Breast epithelium (tissue), 4 donors: ENCODE data around the gene RASGEF1B. TPM values are rescaled to one million over a fixed set of nuclear protein-coding genes. Genes with fewer than 3 reads are reported as not detected.

Source experiments
- DNase-seq, 2 donors: peaks; one replicate each; pipeline ENCODE4 v3.0.0-alpha.2; 2019; ENCODE audit warnings: low spot score in 2 of 2
- H3K27ac ChIP-seq, 2 donors: fragments of 200-600 bp; sonication (generic) in 1 of 2; one replicate each; pipeline ENCODE4 v1.5.1; 2016 to 2019; ENCODE audit warnings: mild to moderate bottlenecking in 1 of 2
- H3K27me3 ChIP-seq, 2 donors: fragments of 200-600 bp; sonication (generic) in 1 of 2; one replicate each; pipeline versions ENCODE4 v1.5.1 to v1.6.0; 2017 to 2019; ENCODE audit warnings: control low read depth in 1 of 2, mild to moderate bottlenecking in 1 of 2
- H3K36me3 ChIP-seq: fragments of 200-600 bp; one replicate; pipeline ENCODE4 v1.5.1; 2019
- H3K4me1 ChIP-seq, 2 donors: fragments of 200-600 bp; sonication (generic); one replicate each; pipeline ENCODE4 v1.5.1; 2016 to 2019; ENCODE audit warnings: control low read depth in 1 of 2
- H3K4me3 ChIP-seq, 3 donors: fragments of 200-600 bp; sonication (generic); 1 replicate in 2 of 3; 2 replicates in 1 of 3; pipeline ENCODE4 v1.5.1; 2016 to 2019; ENCODE audit warnings: mild to moderate bottlenecking in 3 of 3, moderate library complexity in 2 of 3
- H3K9me3 ChIP-seq, 2 donors: fragments of 200-600 bp; sonication (generic) in 1 of 2; one replicate each; pipeline ENCODE4 v1.5.1; 2016 to 2019; ENCODE audit warnings: control low read depth in 1 of 2
- POLR2A ChIP-seq: fragments of 450-650 bp; IDR thresholded peaks from one replicate; pipeline ENCODE4 v1.6.1; 2016; ENCODE audit warnings: antibody characterized with exemption, mild to moderate bottlenecking, moderate library complexity
- POLR2AphosphoS5 ChIP-seq, 3 donors: sonication (generic); formaldehyde crosslinking; IDR thresholded peaks; one replicate each; pipeline ENCODE4 v1.6.1; 2017; ENCODE audit warnings: antibody characterized with exemption in 3 of 3
- intact Hi-C: fragments of 100-400 bp; cut with DNase I; formaldehyde crosslinking; loops from one replicate; pipeline ENCODE4 v1.15.1; 2023; ENCODE audit warnings: low total_unique reads
- total RNA-seq, 3 donors: library from RNA; depleted of rRNA; stranded (reverse); fragments of >200 nt; gene quantifications; one replicate each; pipeline ENCODE4 v1.1.0, GENCODE V29; 2016
- TF ChIP-seq, protein P1 (sequence below), 3 donors: fragments of 450-650 bp; IDR thresholded peaks; one replicate each; pipeline ENCODE4 v1.5.1; 2016 to 2017; ENCODE audit warnings: antibody characterized with exemption in 3 of 3, mild to moderate bottlenecking in 3 of 3, moderate library complexity in 3 of 3

The RASGEF1B gene
- total RNA-seq, 3 donors from 2014 or later: 16.4 to 45.8 (median 25.0) TPM

GRCh38 chr4:81442484-81443085, 29.1 kb downstream of the RASGEF1B start:
- Histone ChIP-seq H3K36me3 (peaks cover 13% of the 10 kb centered on the region), H3K27ac (no peak overlapping the region), H3K4me1 (no peaks in the 10 kb centered on the region), H3K4me3 (no peak overlapping the region), H3K27me3 (no peaks in the 10 kb centered on the region), H3K9me3 (no peaks in the 10 kb centered on the region)
- DNase-seq: no peak
- TF ChIP-seq POLR2A (no peak), POLR2AphosphoS5 (IDR thresholded peaks at IDR 0.05) (no peak)
- TF ChIP-seq, protein P1, sequence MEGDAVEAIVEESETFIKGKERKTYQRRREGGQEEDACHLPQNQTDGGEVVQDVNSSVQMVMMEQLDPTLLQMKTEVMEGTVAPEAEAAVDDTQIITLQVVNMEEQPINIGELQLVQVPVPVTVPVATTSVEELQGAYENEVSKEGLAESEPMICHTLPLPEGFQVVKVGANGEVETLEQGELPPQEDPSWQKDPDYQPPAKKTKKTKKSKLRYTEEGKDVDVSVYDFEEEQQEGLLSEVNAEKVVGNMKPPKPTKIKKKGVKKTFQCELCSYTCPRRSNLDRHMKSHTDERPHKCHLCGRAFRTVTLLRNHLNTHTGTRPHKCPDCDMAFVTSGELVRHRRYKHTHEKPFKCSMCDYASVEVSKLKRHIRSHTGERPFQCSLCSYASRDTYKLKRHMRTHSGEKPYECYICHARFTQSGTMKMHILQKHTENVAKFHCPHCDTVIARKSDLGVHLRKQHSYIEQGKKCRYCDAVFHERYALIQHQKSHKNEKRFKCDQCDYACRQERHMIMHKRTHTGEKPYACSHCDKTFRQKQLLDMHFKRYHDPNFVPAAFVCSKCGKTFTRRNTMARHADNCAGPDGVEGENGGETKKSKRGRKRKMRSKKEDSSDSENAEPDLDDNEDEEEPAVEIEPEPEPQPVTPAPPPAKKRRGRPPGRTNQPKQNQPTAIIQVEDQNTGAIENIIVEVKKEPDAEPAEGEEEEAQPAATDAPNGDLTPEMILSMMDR (IDR thresholded peaks at IDR 0.05): no peak
- intact Hi-C loops: no loop called here

DNA sequence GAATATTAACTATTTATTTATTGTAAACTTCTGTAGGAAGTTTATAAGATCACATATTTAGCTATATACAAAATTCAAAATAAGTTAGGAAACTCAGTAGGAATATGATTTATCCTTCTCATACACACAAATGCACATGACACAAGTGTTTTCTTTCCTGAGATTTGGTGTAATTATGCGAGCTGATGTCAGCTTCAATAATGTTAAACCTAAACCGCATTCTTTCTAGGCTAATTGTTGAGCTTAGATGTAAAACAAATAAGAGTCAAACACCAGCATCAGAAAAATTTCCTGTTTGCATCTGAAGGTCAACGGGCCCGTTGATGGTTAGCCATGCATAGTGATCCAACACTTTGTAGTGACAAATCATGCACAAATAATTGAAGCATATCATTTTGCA, 30.8 kb downstream of the RASGEF1B start:
- TF ChIP-seq POLR2AphosphoS5 (IDR thresholded peaks at IDR 0.05): no peak
- TF ChIP-seq, protein P1 (IDR thresholded peaks at IDR 0.05): no peak
- TF ChIP-seq POLR2A: no peak
- intact Hi-C loops: no loop called here
- no peaks in the 10 kb centered on the region for H3K4me1 ChIP-seq
- no peak overlapping the region for H3K4me3 ChIP-seq
- H3K9me3 ChIP-seq: no peaks in the 10 kb centered on the region
- no peak for DNase-seq
- H3K27me3 ChIP-seq: no peaks in the 10 kb centered on the region
- peaks cover 13% of the 10 kb centered on the region for H3K36me3 ChIP-seq
- no peak overlapping the region for H3K27ac ChIP-seq

- intact Hi-C loops: no loop called here
- Histone ChIP-seq H3K36me3 (peaks cover 13% of the 10 kb centered on the region), H3K4me3 (no peak overlapping the region), H3K27me3 (no peaks in the 10 kb centered on the region), H3K27ac (no peak overlapping the region), H3K9me3 (no peaks in the 10 kb centered on the region), H3K4me1 (no peaks in the 10 kb centered on the region)
- DNase-seq: no peak
- TF ChIP-seq, protein P1 (IDR thresholded peaks at IDR 0.05): no peak
- no peak for TF ChIP-seq POLR2A
- no peak for TF ChIP-seq POLR2AphosphoS5 (IDR thresholded peaks at IDR 0.05)
Observed at GRCh38 chr4:81436941-81437574, 34.6 kb downstream of the RASGEF1B start.

DNA sequence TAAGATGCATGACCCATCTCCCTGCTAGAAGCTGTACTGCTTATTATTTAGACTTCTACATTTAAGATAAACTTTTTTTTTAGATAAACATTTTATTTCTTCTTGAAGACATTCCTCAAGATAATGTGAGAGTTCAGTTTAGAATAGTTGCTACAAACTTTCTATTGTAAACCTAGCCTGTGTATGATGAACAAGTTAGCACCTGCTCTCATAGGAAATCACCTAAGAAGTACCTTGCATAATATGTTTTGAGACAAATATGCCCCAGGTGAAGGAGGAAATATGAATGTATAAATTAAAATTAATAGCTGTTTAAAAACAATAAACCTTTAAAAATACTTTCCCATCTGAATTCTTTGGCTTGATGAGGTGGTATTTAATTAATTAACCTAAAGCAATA, 35.6 kb downstream of the RASGEF1B start:
- no peak overlapping the region for H3K27ac ChIP-seq
- no peak for TF ChIP-seq POLR2A
- no peak for TF ChIP-seq POLR2AphosphoS5 (IDR thresholded peaks at IDR 0.05)
- TF ChIP-seq, protein P1 (IDR thresholded peaks at IDR 0.05): no peak
- H3K4me1 ChIP-seq: no peaks in the 10 kb centered on the region
- DNase-seq: no peak
- H3K36me3 ChIP-seq: peaks cover 13% of the 10 kb centered on the region
- H3K27me3 ChIP-seq: no peaks in the 10 kb centered on the region
- no peaks in the 10 kb centered on the region for H3K9me3 ChIP-seq
- no peak overlapping the region for H3K4me3 ChIP-seq
- intact Hi-C loops: no loop called here

- no peak overlapping the region for H3K4me3 ChIP-seq
- H3K27me3 ChIP-seq: no peaks in the 10 kb centered on the region
- no peaks in the 10 kb centered on the region for H3K9me3 ChIP-seq
- no peak for DNase-seq
- H3K36me3 ChIP-seq: no peaks in the 10 kb centered on the region
- H3K4me1 ChIP-seq: no peaks in the 10 kb centered on the region
- intact Hi-C loops: no loop called here
- TF ChIP-seq, protein P1 (IDR thresholded peaks at IDR 0.05): no peak
- TF ChIP-seq POLR2A (no peak), POLR2AphosphoS5 (IDR thresholded peaks at IDR 0.05) (no peak)
- H3K27ac ChIP-seq: no peak overlapping the region
Observed at GRCh38 chr4:81432825-81433224, 38.9 kb downstream of the RASGEF1B start.
